H9 (cell line): ENCODE measurements around the gene HMCN1. TPM values are rescaled to one million over a fixed set of nuclear protein-coding genes. Genes with fewer than 3 reads are reported as not detected.

ENCODE experiments used
- DNase-seq: peaks from one replicate; pipeline ENCODE4 v3.0.0-alpha.2; 2017
- H2AFZ ChIP-seq: one replicate; pipeline ENCODE4 v1.6.1; 2013; ENCODE audit warnings: mild to moderate bottlenecking, low read length, control low read depth, moderate library complexity
- H2AK5ac ChIP-seq: 2 replicates; pipeline ENCODE4 v1.6.1; 2013; ENCODE audit warnings: low read length, control low read depth, mixed read lengths; ENCODE audit not compliant: insufficient read length
- H2BK120ac ChIP-seq: one replicate; pipeline ENCODE4 v1.6.1; 2013; ENCODE audit warnings: low read depth, mild to moderate bottlenecking, low read length, control low read depth, inconsistent platforms; ENCODE audit not compliant: poor library complexity, severe bottlenecking
- H2BK12ac ChIP-seq: 2 replicates; pipeline ENCODE4 v1.6.1; 2013; ENCODE audit warnings: low read length, control low read depth, mixed read lengths, low read depth; ENCODE audit not compliant: insufficient read length
- H2BK15ac ChIP-seq: 2 replicates; pipeline ENCODE4 v1.6.1; 2013; ENCODE audit warnings: low read depth, low read length, control low read depth
- H2BK20ac ChIP-seq: one replicate; pipeline ENCODE4 v1.6.1; 2013; ENCODE audit warnings: low read depth, mild to moderate bottlenecking, low read length, control low read depth, inconsistent platforms; ENCODE audit not compliant: poor library complexity, severe bottlenecking
- H2BK5ac ChIP-seq: 2 replicates; pipeline ENCODE4 v1.6.1; 2013; ENCODE audit warnings: low read length, control low read depth, mixed read lengths; ENCODE audit not compliant: insufficient read length
- H3K14ac ChIP-seq: 2 replicates; pipeline ENCODE4 v1.6.1; 2013; ENCODE audit warnings: low read length, control low read depth; ENCODE audit not compliant: insufficient read depth
- H3K18ac ChIP-seq: 2 replicates; pipeline ENCODE4 v1.6.1; 2013; ENCODE audit warnings: low read depth, mild to moderate bottlenecking, mixed read lengths, low read length, control low read depth; ENCODE audit not compliant: insufficient read length
- H3K23ac ChIP-seq: 2 replicates; pipeline ENCODE4 v1.6.1; 2013; ENCODE audit warnings: low read length, control low read depth, mixed read lengths, low read depth; ENCODE audit not compliant: insufficient read length
- H3K23me2 ChIP-seq: 2 replicates; pipeline ENCODE4 v1.6.1; 2013; ENCODE audit warnings: low read depth, mild to moderate bottlenecking, mixed read lengths, low read length, control low read depth; ENCODE audit not compliant: insufficient read length, poor library complexity, severe bottlenecking
- H3K27ac ChIP-seq: 2 replicates; pipeline ENCODE4 v1.5.1; 2013; ENCODE audit warnings: low read length, control low read depth, mixed read lengths, low read depth; ENCODE audit not compliant: insufficient read length
- H3K27me3 ChIP-seq: 2 replicates; pipeline ENCODE4 v1.6.1; 2013; ENCODE audit warnings: low read length, control low read depth, inconsistent platforms; ENCODE audit not compliant: insufficient read depth
- H3K4ac ChIP-seq: 2 replicates; pipeline ENCODE4 v1.6.1; 2013; ENCODE audit warnings: low read depth, mild to moderate bottlenecking, control low read depth, inconsistent platforms, low read length, moderate library complexity
- H3K4me1 ChIP-seq: 2 replicates; pipeline ENCODE4 v1.6.1; 2013; ENCODE audit warnings: low read length, control low read depth, inconsistent platforms; ENCODE audit not compliant: insufficient read depth
- H3K4me2 ChIP-seq: 2 replicates; pipeline ENCODE4 v1.6.1; 2013; ENCODE audit warnings: low read length, control low read depth, mixed read lengths; ENCODE audit not compliant: insufficient read length, insufficient read depth
- H3K56ac ChIP-seq: 2 replicates; pipeline ENCODE4 v1.6.1; 2013; ENCODE audit warnings: low read depth, mild to moderate bottlenecking, mixed read lengths, low read length, control low read depth; ENCODE audit not compliant: insufficient read length
- H3K79me1 ChIP-seq: 2 replicates; pipeline ENCODE4 v1.6.1; 2013; ENCODE audit warnings: low read depth, mild to moderate bottlenecking, moderate library complexity, low read length, control low read depth, inconsistent platforms; ENCODE audit not compliant: insufficient read depth, poor library complexity, severe bottlenecking
- H3K79me2 ChIP-seq: 2 replicates; pipeline ENCODE4 v1.6.1; 2013; ENCODE audit warnings: low read length, control low read depth, inconsistent platforms; ENCODE audit not compliant: insufficient read depth
- H3K9ac ChIP-seq: 2 replicates; pipeline ENCODE4 v1.6.1; 2013; ENCODE audit warnings: low read length, control low read depth, mixed read lengths; ENCODE audit not compliant: insufficient read length; ENCODE audit errors: extremely low read depth
- H3K9me3 ChIP-seq: one replicate; pipeline ENCODE4 v1.6.1; 2013; ENCODE audit warnings: low read depth, low read length, inconsistent platforms; ENCODE audit not compliant: control insufficient read depth
- H3T11ph ChIP-seq: one replicate; pipeline ENCODE4 v1.6.1; 2013; ENCODE audit warnings: mild to moderate bottlenecking, low read length, control low read depth, inconsistent platforms
- H4K20me1 ChIP-seq: one replicate; pipeline ENCODE4 v1.6.1; 2013; ENCODE audit not compliant: control insufficient read depth, insufficient read length, insufficient read depth
- H4K5ac ChIP-seq: 2 replicates; pipeline ENCODE4 v1.6.1; 2013; ENCODE audit warnings: low read depth, mild to moderate bottlenecking, mixed read lengths, low read length, control low read depth; ENCODE audit not compliant: insufficient read length
- H4K8ac ChIP-seq: replicated peaks from 2 replicates; pipeline ENCODE4 v1.6.1; 2013; ENCODE audit warnings: low read length, control low read depth, mixed read lengths, low read depth; ENCODE audit not compliant: insufficient read length
- H4K91ac ChIP-seq: 2 replicates; pipeline ENCODE4 v1.6.1; 2013; ENCODE audit warnings: low read depth, mild to moderate bottlenecking, moderate library complexity, mixed read lengths, low read length, control low read depth; ENCODE audit not compliant: insufficient read length
- H3K27ac Mint-ChIP-seq, 3 experiments: 2 replicates in 2 of 3; 3 replicates in 1 of 3; pipeline ENCODE4 v1.8.0; 2020 to 2021; ENCODE audit warnings: mixed read lengths in 3 of 3, mild to moderate bottlenecking in 1 of 3, moderate library complexity in 1 of 3
- H3K27me3 Mint-ChIP-seq: 2 replicates; pipeline ENCODE4 v1.8.0; 2021; ENCODE audit warnings: low read depth, mild to moderate bottlenecking, moderate library complexity, mixed read lengths
- H3K36me3 Mint-ChIP-seq, 3 experiments: 2 replicates in 2 of 3; 3 replicates in 1 of 3; pipeline ENCODE4 v1.8.0; 2020 to 2021; ENCODE audit warnings: low read depth in 3 of 3, mixed read lengths in 3 of 3; ENCODE audit not compliant: insufficient read depth in 1 of 3
- H3K4me1 Mint-ChIP-seq, 2 experiments: 2 replicates each; pipeline ENCODE4 v1.8.0; 2020; ENCODE audit warnings: mixed read lengths in 2 of 2
- H3K4me3 Mint-ChIP-seq, 2 experiments: 2 replicates in 1 of 2; 3 replicates in 1 of 2; pipeline ENCODE4 v1.8.0; 2020 to 2021; ENCODE audit warnings: mild to moderate bottlenecking in 2 of 2, mixed read lengths in 2 of 2, moderate library complexity in 1 of 2
- H3K9me3 Mint-ChIP-seq, 2 experiments: 2 replicates in 1 of 2; 3 replicates in 1 of 2; pipeline ENCODE4 v1.8.0; 2020; ENCODE audit warnings: mild to moderate bottlenecking in 2 of 2, mixed read lengths in 2 of 2, moderate library complexity in 1 of 2
- WGBS: extraction: QIAGEN DNeasy Blood & Tissue Kit; methylation state at CpG from one replicate; pipeline ENCODE4 v1.1.7; 2013; ENCODE audit warnings: missing lambda C conversion rate, low lambda C conversion rate, mixed read lengths; ENCODE audit not compliant: insufficient read length; ENCODE audit errors: extremely low coverage; 5-methylcytosine and 5-hydroxymethylcytosine counted together
- total RNA-seq: library from RNA; stranded (reverse); gene quantifications from 2 replicates; pipeline ENCODE4 v1.2.1, GENCODE V29; 2021
- TF ChIP-seq, protein P1 (sequence below): fragments of 200-600 bp; sonication (generic); conservative IDR thresholded peaks from 3 replicates; pipeline ENCODE4 v1.8.0; 2021; ENCODE audit warnings: antibody characterized with exemption, mild to moderate bottlenecking

Gene HMCN1
- total RNA-seq, 1 experiment from 2014 or later: 3.3 TPM

GRCh38 chr1:185825556-185825955, 91.4 kb downstream of the HMCN1 start:
- Histone ChIP-seq H2BK120ac (no peak overlapping the region), H3K18ac (no peak overlapping the region), H3K4me1 (no peaks in the 10 kb centered on the region), H3K4ac (no peak overlapping the region), H4K20me1 (no peaks in the 10 kb centered on the region), H2BK15ac (no peak overlapping the region), H2AFZ (no peak overlapping the region), H3K23ac (no peak overlapping the region), H3K79me1 (no peaks in the 10 kb centered on the region), H4K8ac (no peak overlapping the region), H3K56ac (no peak overlapping the region), H2AK5ac (no peak overlapping the region), H3K9ac (no peak overlapping the region), H4K91ac (no peak overlapping the region), H2BK5ac (no peak overlapping the region), H3K27me3 (no peaks in the 10 kb centered on the region), H3K23me2 (no peaks in the 10 kb centered on the region), H3K79me2 (no peaks in the 10 kb centered on the region), H3K27ac (no peak overlapping the region), H3T11ph (no peak overlapping the region), H4K5ac (no peak overlapping the region), H3K14ac (no peak overlapping the region), H2BK12ac (no peak overlapping the region), H3K9me3 (no peaks in the 10 kb centered on the region), H2BK20ac (no peak overlapping the region), H3K4me2 (no peak overlapping the region)
- Mint-ChIP-seq H3K9me3 (peaks cover 3 to 6% of the 10 kb centered on the region in 2 experiments; a peak in 4 of 5 replicates), H3K4me1 (no peaks in the 10 kb centered on the region), H3K27me3 (no peaks in the 10 kb centered on the region), H3K27ac (no peak overlapping the region), H3K4me3 (no peak overlapping the region), H3K36me3 (no peaks in the 10 kb centered on the region; a peak in 1 of 7 replicates)
- TF ChIP-seq, protein P1, sequence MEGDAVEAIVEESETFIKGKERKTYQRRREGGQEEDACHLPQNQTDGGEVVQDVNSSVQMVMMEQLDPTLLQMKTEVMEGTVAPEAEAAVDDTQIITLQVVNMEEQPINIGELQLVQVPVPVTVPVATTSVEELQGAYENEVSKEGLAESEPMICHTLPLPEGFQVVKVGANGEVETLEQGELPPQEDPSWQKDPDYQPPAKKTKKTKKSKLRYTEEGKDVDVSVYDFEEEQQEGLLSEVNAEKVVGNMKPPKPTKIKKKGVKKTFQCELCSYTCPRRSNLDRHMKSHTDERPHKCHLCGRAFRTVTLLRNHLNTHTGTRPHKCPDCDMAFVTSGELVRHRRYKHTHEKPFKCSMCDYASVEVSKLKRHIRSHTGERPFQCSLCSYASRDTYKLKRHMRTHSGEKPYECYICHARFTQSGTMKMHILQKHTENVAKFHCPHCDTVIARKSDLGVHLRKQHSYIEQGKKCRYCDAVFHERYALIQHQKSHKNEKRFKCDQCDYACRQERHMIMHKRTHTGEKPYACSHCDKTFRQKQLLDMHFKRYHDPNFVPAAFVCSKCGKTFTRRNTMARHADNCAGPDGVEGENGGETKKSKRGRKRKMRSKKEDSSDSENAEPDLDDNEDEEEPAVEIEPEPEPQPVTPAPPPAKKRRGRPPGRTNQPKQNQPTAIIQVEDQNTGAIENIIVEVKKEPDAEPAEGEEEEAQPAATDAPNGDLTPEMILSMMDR: no peak
- no peak for DNase-seq
- WGBS: no CpG with 5 or more reads among the region's 1 CpG
